Adrenal gland (tissue), 12 donors: ENCODE measurements around the gene KSR2. TPM values are rescaled to one million over a fixed set of nuclear protein-coding genes. Genes with fewer than 3 reads are reported as not detected.

ENCODE experiments used
- DNase-seq, 7 donors: peaks; one replicate each; pipeline ENCODE4 v3.0.0-alpha.2; 2019 to 2020
- H3K27ac ChIP-seq, 5 donors: fragments of 200-600 bp; sonication (generic) in 4 of 5; 1 replicate in 3 of 5; 2 replicates in 2 of 5; pipeline versions ENCODE4 v1.5.1 to v1.8.0; 2016 to 2020; ENCODE audit warnings: mild to moderate bottlenecking in 1 of 5
- H3K27me3 ChIP-seq: fragments of 200-600 bp; 2 replicates; pipeline ENCODE4 v1.8.0; 2021
- H3K36me3 ChIP-seq, 2 donors: fragments of 200-600 bp; replicated peaks in 1 of 2; 1 replicate in 1 of 2; 2 replicates in 1 of 2; pipeline versions ENCODE4 v1.5.1 to v1.8.0; 2018 to 2022
- H3K4me1 ChIP-seq, 2 donors: fragments of 200-600 bp; replicated peaks in 1 of 2; 1 replicate in 1 of 2; 2 replicates in 1 of 2; pipeline versions ENCODE4 v1.5.1 to v1.8.0; 2018 to 2021
- H3K4me3 ChIP-seq, 4 donors: fragments of 200-600 bp; sonication (generic) in 3 of 4; one replicate each; pipeline ENCODE4 v1.5.1; 2016 to 2018
- H3K9me3 ChIP-seq, 3 donors: fragments of 200-600 bp; sonication (generic) in 1 of 3; replicated peaks in 1 of 3; 1 replicate in 2 of 3; 2 replicates in 1 of 3; pipeline versions ENCODE4 v1.5.1 to v1.8.0; 2016 to 2021
- CTCF ChIP-seq, 6 experiments: fragments of 450-650 bp in 4 of 6; fragments of 200-600 bp in 2 of 6; sonication (generic) in 1 of 6; IDR thresholded peaks; 1 replicate in 5 of 6; 2 replicates in 1 of 6; pipeline versions ENCODE4 v1.5.1 to v1.8.0; 2016 to 2021; ENCODE audit warnings: antibody characterized with exemption in 6 of 6, mild to moderate bottlenecking in 2 of 6, moderate library complexity in 1 of 6
- POLR2A ChIP-seq, 2 donors: fragments of 450-650 bp; IDR thresholded peaks; one replicate each; pipeline ENCODE4 v1.6.1; 2017; ENCODE audit warnings: antibody characterized with exemption in 2 of 2, mild to moderate bottlenecking in 2 of 2, moderate library complexity in 1 of 2
- WGBS, 4 donors: extraction: QIAGEN DNeasy Blood & Tissue Kit in 2 of 4; methylation state at CpG; one replicate each; pipeline versions ENCODE4 v1.1.5 to v1.1.7; 2013 to 2017; 5-methylcytosine and 5-hydroxymethylcytosine counted together
- intact Hi-C, 2 donors: fragments of 100-400 bp; cut with DNase I; formaldehyde crosslinking; loops; one replicate each; pipeline versions ENCODE4 v1.14.1 to v1.15.0; 2022 to 2023
- polyA plus RNA-seq, 3 donors: library from polyadenylated mRNA; stranded (reverse); fragments of 200-250 nt in 2 of 3; fragments of 350-450 nt in 1 of 3; fragmentation: Illumina TruSeq in 1 of 3; extraction: RNeasy Lipid Tissue Mini Kit (QIAGEN cat#74804) in 1 of 3; gene quantifications; one replicate each; pipeline ENCODE4 v1.2.3, GENCODE V29; 2013 to 2014
- total RNA-seq, 9 donors: library from RNA; depleted of rRNA in 4 of 9; stranded (reverse); fragments of >200 nt in 4 of 9; fragments of 120-200 nt in 1 of 9; fragmentation: NEBNext Ultra II Directional in 1 of 9; extraction: Animal tissue kit (Norgen Biotek cat#: 25700) in 1 of 9; gene quantifications; one replicate each; pipeline versions ENCODE4 v1.1.0 to v1.2.4, GENCODE V29; 2013 to 2023
- donor health status: healthy with polysubstance abuse.
- donor health status: Bipolar disorder and iron deficiency.
- donor health status: DM: yes; HTN: yes; CAD: no.
- donor health status: DM: no; HTN: no; CAD: no.
- donor health status: DM: no; HTN: no; CAD: no.
- donor health status: DM: yes; HTN: yes; CAD: no.

The KSR2 gene
- total and polyA plus RNA-seq, 12 donors, result 0.03 to 2.7 (median 0.84) TPM; not detected in 3

GRCh38 chr12:117491711-117492110 lies 477.1 kb downstream of the KSR2 start:
- intact Hi-C loops, result no loop called here
- 79 to 85% (median 81%) methylated on average over 7 of the region's 7 CpGs for WGBS, 4 donors

GRCh38 chr12:117490130-117490529 lies 478.7 kb downstream of the KSR2 start:
- Histone ChIP-seq H3K27ac (no peak overlapping the region), H3K27me3 (no peaks in the 10 kb centered on the region), H3K9me3 (no peaks in the 10 kb centered on the region), H3K36me3 (no peaks in the 10 kb centered on the region), H3K4me1 (peaks cover 0 to 4% of the 10 kb centered on the region in 2 donors), H3K4me3 (no peak overlapping the region)
- intact Hi-C loops, result no loop called here
- WGBS, 4 donors, result 80 to 88% (median 82%) methylated on average over 3 of the region's 3 CpGs
- no peak for DNase-seq
- TF ChIP-seq CTCF (IDR thresholded peaks at IDR 0.05) (no peak), POLR2A (IDR thresholded peaks at IDR 0.05) (no peak)

More at GRCh38 chr12:117491711-117492110, 477.1 kb downstream of the KSR2 start:
- H3K36me3 ChIP-seq, result no peaks in the 10 kb centered on the region
- peaks cover 0 to 4% of the 10 kb centered on the region in 2 donors for H3K4me1 ChIP-seq
- H3K4me3 ChIP-seq, result no peak overlapping the region
- DNase-seq, result no peak
- H3K27me3 ChIP-seq, result no peaks in the 10 kb centered on the region
- TF ChIP-seq CTCF (IDR thresholded peaks at IDR 0.05) (no peak), POLR2A (IDR thresholded peaks at IDR 0.05) (no peak)
- no peak overlapping the region for H3K27ac ChIP-seq
- H3K9me3 ChIP-seq, result no peaks in the 10 kb centered on the region

GRCh38 chr12:117489671-117490070 lies 479.1 kb downstream of the KSR2 start:
- TF ChIP-seq CTCF (IDR thresholded peaks at IDR 0.05), result no peak
- TF ChIP-seq POLR2A (IDR thresholded peaks at IDR 0.05), result no peak
- Histone ChIP-seq H3K4me3 (no peak overlapping the region), H3K36me3 (no peaks in the 10 kb centered on the region), H3K4me1 (peaks cover 0 to 4% of the 10 kb centered on the region in 2 donors), H3K9me3 (no peaks in the 10 kb centered on the region), H3K27ac (no peak overlapping the region), H3K27me3 (no peaks in the 10 kb centered on the region)
- 82 to 93% (median 88%) methylated on average over 3 of the region's 3 CpGs for WGBS, 4 donors
- no peak for DNase-seq
- intact Hi-C loops, result no loop called here

GRCh38 chr12:117486840-117487659 lies 481.7 kb downstream of the KSR2 start:
- intact Hi-C loops, result no loop called here
- Histone ChIP-seq H3K9me3 (no peaks in the 10 kb centered on the region), H3K27me3 (no peaks in the 10 kb centered on the region), H3K36me3 (no peaks in the 10 kb centered on the region), H3K4me1 (peaks cover 0 to 4% of the 10 kb centered on the region in 2 donors), H3K27ac (peak overlapping the region in 2 of 5 donors; percentile 46 to 66), H3K4me3 (no peak overlapping the region)
- WGBS, 4 donors, result 37 to 48% (median 46%) methylated on average over 5 of the region's 5 CpGs
- peak; percentile 80 to 93 (median 90) for DNase-seq
- TF ChIP-seq CTCF (IDR thresholded peaks at IDR 0.05) (no peak), POLR2A (IDR thresholded peaks at IDR 0.05) (no peak)
